ENCODE data around the gene GPNMB.
"Not testable (repeated sequence)": the region's sequence is repeated elsewhere in the genome, so short reads cannot be mapped to it uniquely, and the experiment has no call there.

The GPNMB gene

GRCh38 chr7:23308754-23309153 lies 62.2 kb downstream of the GPNMB start:
- DNase-seq = no peak

GRCh38 chr7:23312141-23312540 lies 65.6 kb downstream of the GPNMB start:
- DNase-seq = not testable (repeated sequence)

- DNase-seq = no peak
These were observed 68.8 kb downstream of the GPNMB start for GRCh38 chr7:23315366-23315765.

All from central memory CD4-positive, alpha-beta T cell (primary cell).